Kidney (tissue), 14 donors: ENCODE results near the gene NFKB1. TPM values are rescaled to one million over a fixed set of nuclear protein-coding genes. Genes with fewer than 3 reads are reported as not detected.

ENCODE experiments used
- DNase-seq, 5 donors: peaks; one replicate each; pipeline ENCODE4 v3.0.0-alpha.2; 2013 to 2020
- FAIRE-seq: peaks from 2 replicates; lab custom pipeline; 2012; peaks lifted over from hg19 to GRCh38; lab: Jason Lieb, UNC
- H3K27ac ChIP-seq, 2 donors: one replicate each; pipeline ENCODE4 v1.7.0; 2013; ENCODE audit warnings: low read depth in 2 of 2, low read length in 2 of 2, inconsistent platforms in 1 of 2
- H3K27me3 ChIP-seq: one replicate; pipeline ENCODE4 v1.7.1; 2013; ENCODE audit warnings: low read length, inconsistent platforms; ENCODE audit not compliant: control insufficient read depth, insufficient read depth
- H3K36me3 ChIP-seq, 3 donors: one replicate each; pipeline versions ENCODE4 v1.7.0 to v1.7.1; 2013; ENCODE audit warnings: low read length in 3 of 3, control low read depth in 1 of 3, inconsistent platforms in 1 of 3; ENCODE audit not compliant: insufficient read depth in 3 of 3, control insufficient read depth in 2 of 3
- H3K4me1 ChIP-seq, 3 donors: one replicate each; pipeline versions ENCODE4 v1.7.0 to v1.7.1; 2013; ENCODE audit warnings: low read length in 3 of 3, inconsistent platforms in 1 of 3, low read depth in 1 of 3; ENCODE audit not compliant: control insufficient read depth in 2 of 3, insufficient read depth in 2 of 3
- H3K4me3 ChIP-seq, 3 donors: one replicate each; pipeline versions ENCODE4 v1.7.0 to v1.8.1; 2013; ENCODE audit warnings: low read length in 3 of 3, control low read depth in 1 of 3, inconsistent platforms in 1 of 3
- H3K9ac ChIP-seq, 3 donors: one replicate each; pipeline versions ENCODE4 v1.7.0 to v1.7.1; 2013; ENCODE audit warnings: low read length in 3 of 3, control low read depth in 1 of 3, inconsistent platforms in 1 of 3
- H3K9me3 ChIP-seq, 3 donors: one replicate each; pipeline versions ENCODE4 v1.7.0 to v1.7.1; 2013; ENCODE audit warnings: low read length in 3 of 3, control low read depth in 1 of 3, inconsistent platforms in 1 of 3; ENCODE audit not compliant: control insufficient read depth in 2 of 3, insufficient read depth in 1 of 3
- CTCF ChIP-seq: IDR thresholded peaks from 3 replicates; pipeline ENCODE4 v1.5.1; 2012; ENCODE audit warnings: mild to moderate bottlenecking, moderate library complexity, borderline replicate concordance; ENCODE audit not compliant: insufficient read depth; ENCODE audit errors: extremely low read depth
- intact Hi-C: fragments of 100-400 bp; cut with DNase I; formaldehyde crosslinking; loops from one replicate; pipeline ENCODE4 v1.11.1; 2022
- polyA plus RNA-seq: library from polyadenylated mRNA; stranded (reverse); fragments of 350-450 nt; fragmentation: Illumina TruSeq; extraction: RNeasy Lipid Tissue Mini Kit (QIAGEN cat#74804); gene quantifications from one replicate; pipeline ENCODE4 v1.2.3, GENCODE V29; 2014; ENCODE audit warnings: low read depth, low replicate concordance; ENCODE audit not compliant: insufficient read depth
- total RNA-seq: library from RNA; stranded (reverse); fragmentation: NEBNext Ultra II Directional; extraction: Animal tissue kit (Norgen Biotek cat#: 25700); gene quantifications from one replicate; pipeline ENCODE4 v1.2.1, GENCODE V29; 2021
- donor health status: control.
- donor health status: control.
- donor health status: control.
- donor health status: control.
- donor health status: control.
- donor health status: DM: yes; HTN: yes; CAD: no.
- donor health status: Normal renal cell carcinoma (clear cell type).

NFKB1 gene
- total and polyA plus RNA-seq, 2 donors from 2014 or later: 10.1 to 56.9 TPM

GRCh38 chr4:102541697-102542096 is 40.5 kb downstream of the NFKB1 start:
- H3K27me3 ChIP-seq: no peaks in the 10 kb centered on the region
- H3K9ac ChIP-seq: no peak overlapping the region
- FAIRE-seq (no peak), DNase-seq (no peak)
- no peak for TF ChIP-seq CTCF
- no peaks in the 10 kb centered on the region for H3K4me1 ChIP-seq
- H3K27ac ChIP-seq: no peak overlapping the region
- no peaks in the 10 kb centered on the region for H3K9me3 ChIP-seq
- intact Hi-C loops: no loop called here
- peaks cover 0 to 6% (median 0%) of the 10 kb centered on the region in 3 donors for H3K36me3 ChIP-seq
- no peak overlapping the region for H3K4me3 ChIP-seq

- DNase-seq: no peak
- Histone ChIP-seq H3K36me3 (peaks cover 0 to 6% (median 0%) of the 10 kb centered on the region in 3 donors), H3K27ac (no peak overlapping the region), H3K9ac (no peak overlapping the region), H3K4me1 (no peaks in the 10 kb centered on the region), H3K4me3 (no peak overlapping the region), H3K27me3 (no peaks in the 10 kb centered on the region), H3K9me3 (no peaks in the 10 kb centered on the region)
- intact Hi-C loops: no loop called here
- no peak for FAIRE-seq
- no peak for TF ChIP-seq CTCF
These were observed 42.1 kb downstream of the NFKB1 start for GRCh38 chr4:102543030-102543928.

DNA sequence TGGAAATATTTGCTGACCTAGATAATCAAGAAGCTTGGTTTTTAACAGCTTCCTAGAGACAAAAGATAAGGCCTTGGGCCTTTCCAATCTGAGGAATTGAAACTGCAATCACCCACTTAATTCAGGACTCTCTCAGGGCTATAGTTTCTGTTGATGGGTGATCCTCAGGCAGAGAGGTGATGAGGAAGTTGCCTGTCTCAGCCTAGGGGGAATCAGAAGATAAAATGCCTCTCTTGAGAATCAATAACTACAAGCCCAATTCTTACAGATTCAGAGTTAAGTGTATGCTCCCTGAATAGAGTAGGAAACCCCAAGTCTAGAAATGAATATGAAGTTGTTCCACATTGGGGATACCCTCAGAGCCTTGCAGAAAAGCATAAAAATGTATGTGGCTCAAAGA is 45.5 kb downstream of the NFKB1 start:
- no peak for TF ChIP-seq CTCF
- H3K4me3 ChIP-seq: no peak overlapping the region
- no peaks in the 10 kb centered on the region for H3K4me1 ChIP-seq
- FAIRE-seq (no peak), DNase-seq (no peak)
- H3K9me3 ChIP-seq: no peaks in the 10 kb centered on the region
- H3K27me3 ChIP-seq: no peaks in the 10 kb centered on the region
- intact Hi-C loops: no loop called here
- H3K36me3 ChIP-seq: peaks cover 0 to 2% (median 0%) of the 10 kb centered on the region in 3 donors
- H3K9ac ChIP-seq: no peak overlapping the region
- H3K27ac ChIP-seq: no peak overlapping the region
